ENCODE results near the gene SMURF1. TPM values are rescaled to one million over a fixed set of nuclear protein-coding genes. Genes with fewer than 3 reads are reported as not detected.

Gene SMURF1
- total RNA-seq, 1 experiment from 2014 or later: 42.5 TPM

GRCh38 chr7:99005776-99006175 is 138.1 kb downstream of the SMURF1 start:
- no peak for DNase-seq (ENCODE audit: low read depth)

- DNase-seq (ENCODE audit: low read depth): no peak
These were observed 139.0 kb downstream of the SMURF1 start for GRCh38 chr7:99004781-99005500.

- no peak for DNase-seq (ENCODE audit: low read depth)
These were observed 139.7 kb downstream of the SMURF1 start for GRCh38 chr7:99004216-99004615.

GRCh38 chr7:99003419-99003818 is 140.5 kb downstream of the SMURF1 start:
- DNase-seq (ENCODE audit: low read depth): no peak

GRCh38 chr7:99002827-99003212 is 141.1 kb downstream of the SMURF1 start:
- DNase-seq (ENCODE audit: low read depth): no peak

GRCh38 chr7:99002148-99002826 is 141.6 kb downstream of the SMURF1 start:
- no peak for DNase-seq (ENCODE audit: low read depth)

- no peak for DNase-seq (ENCODE audit: low read depth)
These were observed 142.3 kb downstream of the SMURF1 start for GRCh38 chr7:99001482-99002147.

- no peak for DNase-seq (ENCODE audit: low read depth)
These were observed 142.9 kb downstream of the SMURF1 start for GRCh38 chr7:99000904-99001465.

GRCh38 chr7:99000196-99000903 is 143.6 kb downstream of the SMURF1 start:
- DNase-seq (ENCODE audit: low read depth): no peak

GRCh38 chr7:98998821-98999725 is 144.8 kb downstream of the SMURF1 start:
- no peak for DNase-seq (ENCODE audit: low read depth)

- no peak for DNase-seq (ENCODE audit: low read depth)
These were observed 146.1 kb downstream of the SMURF1 start for GRCh38 chr7:98997846-98998245.

- no peak for DNase-seq (ENCODE audit: low read depth)
These were observed 147.8 kb downstream of the SMURF1 start for GRCh38 chr7:98996150-98996552.

- DNase-seq (ENCODE audit: low read depth): no peak
These were observed 148.3 kb downstream of the SMURF1 start for GRCh38 chr7:98995523-98996149.

- DNase-seq (ENCODE audit: low read depth): no peak
These were observed 148.8 kb downstream of the SMURF1 start for GRCh38 chr7:98995111-98995510.

- DNase-seq (ENCODE audit: low read depth): no peak
These were observed 149.6 kb downstream of the SMURF1 start for GRCh38 chr7:98994046-98994944.

GRCh38 chr7:98993024-98993897 is 150.6 kb downstream of the SMURF1 start:
- no peak for DNase-seq (ENCODE audit: low read depth)

- DNase-seq (ENCODE audit: low read depth): no peak
These were observed 151.8 kb downstream of the SMURF1 start for GRCh38 chr7:98992076-98992475.

GRCh38 chr7:98991141-98991540 is 152.8 kb downstream of the SMURF1 start:
- no peak for DNase-seq (ENCODE audit: low read depth)
